ENCODE data around the gene PPM1H. TPM values are rescaled to one million over a fixed set of nuclear protein-coding genes. Genes with fewer than 3 reads are reported as not detected.

Gene PPM1H
- total and polyA plus RNA-seq, 2 of the 8 experiments (the other 6 are each of a cell fraction or from before 2014, with no cell fraction given): 16.4 to 36.1 TPM

DNA sequence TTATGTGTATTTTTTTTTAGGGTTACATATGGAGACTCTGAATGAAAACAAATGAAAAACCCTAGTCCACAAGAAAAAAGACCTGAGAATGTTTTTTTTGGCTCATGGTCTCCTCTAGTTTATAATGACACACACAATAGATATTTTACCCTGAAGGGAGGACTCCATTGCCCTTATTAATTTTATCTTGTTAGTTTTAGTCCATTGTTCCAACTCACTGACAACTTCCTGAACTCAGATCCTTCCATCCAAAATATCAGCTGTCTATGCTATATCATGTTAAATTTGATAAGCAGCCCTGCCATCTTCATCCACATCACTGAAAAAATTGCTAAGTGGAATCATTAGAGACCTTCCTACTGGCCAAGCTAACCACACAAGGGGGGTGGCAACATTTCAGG lies 236.2 kb downstream of the PPM1H start:
- Histone ChIP-seq H2BK5ac (ENCODE audit: low read depth, low read length) (no peak overlapping the region), H3K27me3 (replicated peaks in 1 of 4; ENCODE audit: control insufficient read depth in 3 of 4, extremely low read depth in 1 of 4, insufficient read depth in 3 of 4, low read length in 3 of 4) (no peaks in the 10 kb centered on the region), H2BK12ac (ENCODE audit: low read depth, low read length) (no peak overlapping the region), H2BK20ac (ENCODE audit: low read length) (no peak overlapping the region), H3K4me1 (replicated peaks in 1 of 4; ENCODE audit: control insufficient read depth in 3 of 4, insufficient read depth in 4 of 4, low read length in 3 of 4) (peaks cover 3 to 7% (median 5%) of the 10 kb centered on the region in 4 experiments; a peak in 5 of 7 replicates), H4K20me1 (replicated peaks in 1 of 2; ENCODE audit: control insufficient read depth in 1 of 2, insufficient read depth in 2 of 2, low read length in 2 of 2) (no peaks in the 10 kb centered on the region), H3K36me3 (ENCODE audit: control insufficient read depth in 2 of 4, insufficient read depth in 4 of 4, low read length in 3 of 4) (no peaks in the 10 kb centered on the region; a peak in 1 of 8 replicates), H2AFZ (ENCODE audit: low read length) (no peak overlapping the region), H3K23ac (ENCODE audit: insufficient read length) (no peak overlapping the region), H2AK5ac (ENCODE audit: low read depth, low read length) (no peak overlapping the region), H3K23me2 (ENCODE audit: low read depth, low read length) (no peaks in the 10 kb centered on the region), H3K4me3 (ENCODE audit: extremely low read depth in 1 of 4, insufficient read depth in 2 of 4, low read depth in 3 of 4, low read length in 4 of 4) (no peak overlapping the region), H3K79me1 (ENCODE audit: low read depth, low read length) (no peaks in the 10 kb centered on the region), H3K79me2 (ENCODE audit: control insufficient read depth in 1 of 2, insufficient read depth in 2 of 2, low read length in 2 of 2) (no peaks in the 10 kb centered on the region), H3K27ac (ENCODE audit: low read depth, low read length) (no peak overlapping the region), H3K9ac (replicated peaks in 1 of 4; ENCODE audit: extremely low read depth in 1 of 4, low read depth in 3 of 4, low read length in 3 of 4) (no peak overlapping the region), H3K4ac (replicated peaks; ENCODE audit: insufficient read length, low read depth, low read length) (no peak overlapping the region), H2BK15ac (ENCODE audit: low read length) (no peak overlapping the region), H3K18ac (ENCODE audit: extremely low read depth, low read length) (no peak overlapping the region), H3K4me2 (ENCODE audit: insufficient read depth in 1 of 2, low read depth in 2 of 2, low read length in 2 of 2) (no peak overlapping the region), H3K56ac (replicated peaks; ENCODE audit: insufficient read length, low read depth, low read length) (no peak overlapping the region), H3K9me3 (ENCODE audit: insufficient read depth in 2 of 2, low read depth in 1 of 2, low read length in 1 of 2) (no peaks in the 10 kb centered on the region), H3K14ac (ENCODE audit: insufficient read length) (no peak overlapping the region), H4K8ac (ENCODE audit: extremely low read depth, insufficient read depth, low read length) (no peak overlapping the region), H2BK120ac (replicated peaks; ENCODE audit: low read depth, low read length) (no peak overlapping the region), H4K5ac (ENCODE audit: insufficient read length, low read depth, low read length) (no peak overlapping the region), H4K91ac (replicated peaks; ENCODE audit: insufficient read length, low read length) (no peak overlapping the region)
- TF ChIP-seq NANOG (IDR thresholded peaks at IDR 0.05; ENCODE audit: insufficient read depth, low read depth, low read length, poor library complexity, severe bottlenecking) (no peak), JUND (IDR thresholded peaks at IDR 0.05; ENCODE audit: low read length) (no peak), BCL11A (IDR thresholded peaks at IDR 0.05; ENCODE audit: low read depth in 2 of 2, low read length in 2 of 2) (no peak), TCF12 (IDR thresholded peaks at IDR 0.05; ENCODE audit: low read depth, low read length) (no peak)
- TF ChIP-seq, protein P1, sequence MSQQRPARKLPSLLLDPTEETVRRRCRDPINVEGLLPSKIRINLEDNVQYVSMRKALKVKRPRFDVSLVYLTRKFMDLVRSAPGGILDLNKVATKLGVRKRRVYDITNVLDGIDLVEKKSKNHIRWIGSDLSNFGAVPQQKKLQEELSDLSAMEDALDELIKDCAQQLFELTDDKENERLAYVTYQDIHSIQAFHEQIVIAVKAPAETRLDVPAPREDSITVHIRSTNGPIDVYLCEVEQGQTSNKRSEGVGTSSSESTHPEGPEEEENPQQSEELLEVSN (IDR thresholded peaks at IDR 0.05): no peak
- TF ChIP-seq, protein P2, sequence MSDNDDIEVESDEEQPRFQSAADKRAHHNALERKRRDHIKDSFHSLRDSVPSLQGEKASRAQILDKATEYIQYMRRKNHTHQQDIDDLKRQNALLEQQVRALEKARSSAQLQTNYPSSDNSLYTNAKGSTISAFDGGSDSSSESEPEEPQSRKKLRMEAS (IDR thresholded peaks at IDR 0.05): no peak
- TF ChIP-seq, protein P3, sequence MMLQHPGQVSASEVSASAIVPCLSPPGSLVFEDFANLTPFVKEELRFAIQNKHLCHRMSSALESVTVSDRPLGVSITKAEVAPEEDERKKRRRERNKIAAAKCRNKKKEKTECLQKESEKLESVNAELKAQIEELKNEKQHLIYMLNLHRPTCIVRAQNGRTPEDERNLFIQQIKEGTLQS (IDR thresholded peaks at IDR 0.05; ENCODE audit: insufficient read depth, low read depth, low read length): no peak
- FAIRE-seq (no peak), DNase-seq (ENCODE audit: low read depth in 1 of 2, low spot score in 2 of 2) (no peak)
- POLR2A ChIA-PET (ENCODE audit: partially characterized antibody): no interaction called here
- CTCF ChIA-PET (ENCODE audit: partially characterized antibody): interaction anchor here (1.2 to 2.5 kb wide), 3 partner anchors 11 to 101 kb away, joined by 3 to 8 read pairs (median 3); no protein-coding TSS in a partner anchor
